Thyroid gland (tissue), 4 donors: Measurements from ENCODE around the gene CFAP299. TPM values are rescaled to one million over a fixed set of nuclear protein-coding genes. Genes with fewer than 3 reads are reported as not detected.
"Not testable (repeated sequence)": the region's sequence is repeated elsewhere in the genome, so short reads cannot be mapped to it uniquely, and the experiment has no call there.

Experiments
- DNase-seq, 2 donors: peaks; one replicate each; pipeline ENCODE4 v3.0.0-alpha.2; 2019
- H3K27ac ChIP-seq, 3 donors: fragments of 200-600 bp; sonication (generic); 1 replicate in 2 of 3; 2 replicates in 1 of 3; pipeline ENCODE4 v1.5.1; 2016 to 2019; ENCODE audit warnings: mild to moderate bottlenecking in 1 of 3, moderate library complexity in 1 of 3
- H3K27me3 ChIP-seq: fragments of 200-600 bp; sonication (generic); one replicate; pipeline ENCODE4 v1.5.1; 2019
- H3K36me3 ChIP-seq, 2 donors: fragments of 200-600 bp; sonication (generic); one replicate each; pipeline ENCODE4 v1.5.1; 2016 to 2019
- H3K4me1 ChIP-seq, 2 donors: fragments of 200-600 bp; sonication (generic); one replicate each; pipeline ENCODE4 v1.5.1; 2017 to 2019
- H3K4me3 ChIP-seq, 3 donors: fragments of 200-600 bp; sonication (generic); replicated peaks in 1 of 3; 1 replicate in 2 of 3; 2 replicates in 1 of 3; pipeline ENCODE4 v1.5.1; 2016; ENCODE audit warnings: mild to moderate bottlenecking in 1 of 3
- H3K9me3 ChIP-seq: fragments of 200-600 bp; sonication (generic); one replicate; pipeline ENCODE4 v1.5.1; 2017
- CTCF ChIP-seq, 6 experiments: fragments of 200-600 bp in 3 of 6; fragments of 450-650 bp in 3 of 6; sonication (generic) in 3 of 6; IDR thresholded peaks; one replicate each; pipeline ENCODE4 v1.5.1; 2016 to 2019; ENCODE audit warnings: antibody characterized with exemption in 6 of 6, mild to moderate bottlenecking in 2 of 6, inconsistent platforms in 1 of 6, moderate library complexity in 1 of 6
- POLR2A ChIP-seq, 2 donors: fragments of 450-650 bp; IDR thresholded peaks; one replicate each; pipeline ENCODE4 v1.6.1; 2017; ENCODE audit warnings: antibody characterized with exemption in 2 of 2, mild to moderate bottlenecking in 2 of 2, moderate library complexity in 1 of 2
- WGBS, 2 donors: methylation state at CpG; one replicate each; pipeline ENCODE4 v1.1.5; 2017; 5-methylcytosine and 5-hydroxymethylcytosine counted together
- intact Hi-C: fragments of 100-400 bp; cut with DNase I; formaldehyde crosslinking; loops from one replicate; pipeline ENCODE4 v1.15.1; 2023
- total RNA-seq, 4 donors: library from RNA; depleted of rRNA; stranded (reverse); fragments of >200 nt; gene quantifications; one replicate each; pipeline ENCODE4 v1.2.3, GENCODE V29; 2016

Gene CFAP299
- total RNA-seq, 4 donors from 2014 or later, result 1.3 to 2.8 (median 2.7) TPM; not detected in 1

DNA sequence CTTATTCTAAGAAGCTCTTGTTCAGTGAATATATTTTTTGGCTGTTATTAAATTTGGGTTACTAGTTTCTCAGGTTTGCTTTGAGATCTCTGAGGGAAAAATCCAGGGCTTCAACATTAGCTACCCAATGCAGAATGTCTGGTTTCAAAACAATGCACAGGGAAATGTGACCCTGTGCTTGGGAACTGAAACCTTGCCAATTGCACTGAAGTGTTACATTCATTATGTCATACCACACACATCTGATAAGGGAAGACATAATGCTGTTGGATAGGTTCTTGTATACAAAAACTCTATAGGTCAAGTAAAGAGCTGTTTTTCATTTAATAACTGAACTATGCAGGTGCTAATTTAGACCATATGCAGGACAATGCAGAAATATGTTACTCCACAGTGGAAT, 349.7 kb downstream of the CFAP299 start:
- DNase-seq, result no peak
- peaks cover 3% of the 10 kb centered on the region for H3K9me3 ChIP-seq
- H3K27me3 ChIP-seq, result no peaks in the 10 kb centered on the region
- H3K27ac ChIP-seq, result no peak overlapping the region
- H3K4me3 ChIP-seq, result no peak overlapping the region
- no peaks in the 10 kb centered on the region for H3K4me1 ChIP-seq
- no peaks in the 10 kb centered on the region for H3K36me3 ChIP-seq
- no peak for TF ChIP-seq POLR2A (IDR thresholded peaks at IDR 0.05)
- no peak for TF ChIP-seq CTCF (IDR thresholded peaks at IDR 0.05)
- intact Hi-C loops, result no loop called here

DNA sequence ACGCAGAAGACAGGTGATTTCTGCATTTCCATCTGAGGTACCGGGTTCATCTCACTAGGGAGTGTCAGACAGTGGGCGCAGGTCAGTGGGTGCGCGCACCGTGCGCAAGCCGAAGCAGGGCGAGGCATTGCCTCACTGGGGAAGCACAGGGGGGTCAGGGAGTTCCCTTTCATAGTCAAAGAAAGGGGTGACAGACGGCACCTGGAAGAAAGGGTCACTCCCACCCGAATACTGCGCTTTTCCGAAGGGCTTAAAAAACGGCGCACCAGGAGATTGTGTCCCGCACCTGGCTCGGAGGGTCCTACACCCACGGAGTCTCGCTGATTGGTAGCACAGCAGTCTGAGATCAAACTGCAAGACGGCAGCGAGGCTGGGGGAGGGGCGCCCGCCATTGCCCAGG, 352.2 kb downstream of the CFAP299 start:
- intact Hi-C loops, H3K27me3 ChIP-seq, H3K9me3 ChIP-seq, H3K4me1 ChIP-seq, DNase-seq, H3K27ac ChIP-seq, H3K36me3 ChIP-seq, H3K4me3 ChIP-seq: not testable (repeated sequence)
- WGBS, 2 donors, result 91% methylated on average over 22 to 23 of the region's 23 CpGs

- no peaks in the 10 kb centered on the region for H3K27me3 ChIP-seq
- H3K27ac ChIP-seq, result no peak overlapping the region
- no peak for DNase-seq
- no peaks in the 10 kb centered on the region for H3K4me1 ChIP-seq
- H3K4me3 ChIP-seq, result no peak overlapping the region
- H3K9me3 ChIP-seq, result no peaks in the 10 kb centered on the region
- intact Hi-C loops, result no loop called here
- no peaks in the 10 kb centered on the region for H3K36me3 ChIP-seq
- WGBS, 2 donors, result 73 to 75% methylated on average over 3 of the region's 3 CpGs
- TF ChIP-seq POLR2A (IDR thresholded peaks at IDR 0.05), result no peak
- no peak for TF ChIP-seq CTCF (IDR thresholded peaks at IDR 0.05)
Measured at GRCh38 chr4:80694171-80694570, 358.6 kb downstream of the CFAP299 start.

DNA sequence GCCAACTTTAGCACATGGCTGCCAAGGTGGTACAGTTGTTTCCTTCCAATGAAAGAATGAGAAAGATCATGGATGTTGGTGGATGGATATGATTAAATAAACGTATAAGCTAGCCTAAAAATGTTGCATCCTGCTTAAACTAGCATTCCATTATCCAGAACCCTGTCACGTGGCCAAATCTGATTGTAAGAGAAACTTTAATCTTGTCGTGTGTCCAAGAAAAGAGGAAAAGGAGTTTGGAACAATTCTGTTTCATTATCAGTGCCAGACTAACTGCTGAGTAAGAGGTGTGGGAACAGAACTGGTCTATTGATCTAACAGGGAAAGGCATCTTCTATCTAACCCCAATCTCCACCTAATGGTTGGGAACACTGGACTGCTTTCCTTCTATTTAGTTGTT, 369.8 kb downstream of the CFAP299 start:
- no peaks in the 10 kb centered on the region for H3K4me1 ChIP-seq
- no peaks in the 10 kb centered on the region for H3K27me3 ChIP-seq
- intact Hi-C loops, result no loop called here
- no peak for TF ChIP-seq CTCF (IDR thresholded peaks at IDR 0.05)
- no peak for TF ChIP-seq POLR2A (IDR thresholded peaks at IDR 0.05)
- no peak for DNase-seq
- no peaks in the 10 kb centered on the region for H3K9me3 ChIP-seq
- H3K4me3 ChIP-seq, result no peak overlapping the region
- H3K36me3 ChIP-seq, result no peaks in the 10 kb centered on the region
- H3K27ac ChIP-seq, result no peak overlapping the region
- 63% methylated on average over 3 of the region's 3 CpGs for WGBS, 2 donors

DNA sequence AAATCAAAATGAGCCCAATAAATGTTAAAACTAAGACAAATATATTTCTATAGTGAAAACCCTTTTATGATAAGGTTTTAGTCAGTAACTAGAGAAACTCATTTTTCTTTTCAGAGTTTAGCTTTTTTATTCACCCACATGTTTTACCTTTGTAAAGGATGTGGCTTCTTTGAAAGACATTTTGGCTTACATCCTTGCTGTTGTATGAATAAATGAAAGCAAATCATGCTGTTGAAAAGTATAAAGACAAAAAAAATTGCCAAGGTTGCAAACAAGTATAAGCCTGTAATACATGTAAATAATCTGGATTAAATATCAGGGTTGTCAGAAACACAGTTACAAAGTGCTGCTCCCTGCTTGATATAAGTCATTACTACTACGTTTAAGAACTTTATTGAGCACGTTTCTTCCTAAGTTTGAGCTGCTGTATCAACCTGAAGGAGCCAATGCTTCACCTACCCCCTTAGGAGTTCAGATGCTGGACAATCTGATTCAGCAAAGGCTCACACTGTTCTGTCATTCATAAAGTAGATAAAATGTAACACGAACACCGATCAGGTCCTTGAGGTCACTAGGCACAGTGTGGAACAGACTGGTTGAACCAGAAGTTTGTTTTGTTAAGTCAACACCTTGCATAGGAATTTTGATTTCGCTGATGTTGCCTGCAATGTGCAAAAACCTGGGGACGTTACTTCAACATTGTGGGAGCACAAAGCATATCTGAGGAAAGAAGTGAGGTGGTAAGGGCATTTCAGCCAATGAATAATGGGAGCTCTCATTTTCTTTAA, 373.7 kb downstream of the CFAP299 start:
- no peaks in the 10 kb centered on the region for H3K4me1 ChIP-seq
- H3K9me3 ChIP-seq, result no peaks in the 10 kb centered on the region
- 38 to 39% methylated on average over 6 of the region's 6 CpGs for WGBS, 2 donors
- intact Hi-C loops, result no loop called here
- no peak overlapping the region for H3K4me3 ChIP-seq
- no peak for DNase-seq
- no peaks in the 10 kb centered on the region for H3K27me3 ChIP-seq
- TF ChIP-seq CTCF (IDR thresholded peaks at IDR 0.05), result no peak
- TF ChIP-seq POLR2A (IDR thresholded peaks at IDR 0.05), result no peak
- no peaks in the 10 kb centered on the region for H3K36me3 ChIP-seq
- H3K27ac ChIP-seq, result no peak overlapping the region
